RPMI7951 (cell line): ENCODE data around the gene CAMTA1. TPM values are rescaled to one million over a fixed set of nuclear protein-coding genes. Genes with fewer than 3 reads are reported as not detected.
"Not testable (repeated sequence)": the region's sequence is repeated elsewhere in the genome, so short reads cannot be mapped to it uniquely, and the experiment has no call there.

Source experiments
- DNase-seq: peaks from one replicate; pipeline ENCODE4 v3.0.0-alpha.2; 2012; ENCODE audit warnings: low read depth
- total RNA-seq: library from RNA; depleted of rRNA; stranded (reverse); fragments of >200 nt; shearing (Covaris generic); gene quantifications from 2 replicates; pipeline ENCODE4 v1.2.3, GENCODE V29; 2014

Gene CAMTA1
- total RNA-seq, 1 experiment from 2014 or later = 91.0 TPM

- not testable (repeated sequence) for DNase-seq
Observed at GRCh38 chr1:6810146-6810734, 25.0 kb downstream of the CAMTA1 start.

- DNase-seq = no peak
Observed at GRCh38 chr1:6811583-6811982, 26.3 kb downstream of the CAMTA1 start.

GRCh38 chr1:6813165-6813564 lies 27.9 kb downstream of the CAMTA1 start:
- no peak for DNase-seq

DNA sequence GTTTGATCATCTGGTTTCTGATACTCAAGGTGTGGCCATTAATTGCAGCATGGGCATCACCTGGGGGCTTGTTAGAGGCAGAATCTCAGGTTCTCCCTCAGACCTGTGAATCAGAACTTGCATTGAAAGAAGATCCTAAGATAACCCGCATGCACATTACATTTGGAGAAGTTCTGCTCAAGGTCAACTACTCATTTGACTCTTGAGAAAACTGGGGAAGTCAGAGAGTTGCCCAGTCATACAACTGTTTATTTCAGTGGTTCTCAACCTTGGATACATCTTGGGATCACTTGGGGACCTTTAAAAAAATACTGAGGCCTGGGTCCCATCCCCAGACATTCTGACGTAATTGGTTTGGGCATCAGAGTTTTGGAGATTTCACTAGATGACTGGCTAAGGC lies 30.5 kb downstream of the CAMTA1 start:
- DNase-seq = no peak

GRCh38 chr1:6819246-6820040 lies 34.2 kb downstream of the CAMTA1 start:
- no peak for DNase-seq

DNA sequence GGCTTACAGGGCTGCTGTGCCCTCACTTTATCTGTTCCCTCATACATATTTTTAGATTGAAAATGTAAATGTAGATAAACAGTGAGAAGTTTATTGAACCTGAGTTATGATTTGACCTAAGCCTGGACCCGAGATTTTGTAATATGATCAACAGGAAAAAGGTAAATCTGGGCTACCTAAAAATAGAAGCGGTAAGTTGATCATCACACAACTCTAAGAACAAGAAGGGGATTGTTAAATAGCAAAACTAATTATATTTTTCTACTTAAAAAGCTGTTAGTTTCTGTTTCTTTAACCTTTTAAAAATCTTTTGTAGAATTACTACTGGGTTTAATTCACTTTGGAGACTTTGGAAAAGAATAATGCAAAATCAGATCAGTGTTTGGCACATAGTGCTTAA lies 35.6 kb downstream of the CAMTA1 start:
- DNase-seq = no peak

GRCh38 chr1:6822530-6823359 lies 37.5 kb downstream of the CAMTA1 start:
- DNase-seq = no peak

GRCh38 chr1:6823793-6824192 lies 38.5 kb downstream of the CAMTA1 start:
- no peak for DNase-seq

GRCh38 chr1:6824665-6825368 lies 39.6 kb downstream of the CAMTA1 start:
- no peak for DNase-seq

DNA sequence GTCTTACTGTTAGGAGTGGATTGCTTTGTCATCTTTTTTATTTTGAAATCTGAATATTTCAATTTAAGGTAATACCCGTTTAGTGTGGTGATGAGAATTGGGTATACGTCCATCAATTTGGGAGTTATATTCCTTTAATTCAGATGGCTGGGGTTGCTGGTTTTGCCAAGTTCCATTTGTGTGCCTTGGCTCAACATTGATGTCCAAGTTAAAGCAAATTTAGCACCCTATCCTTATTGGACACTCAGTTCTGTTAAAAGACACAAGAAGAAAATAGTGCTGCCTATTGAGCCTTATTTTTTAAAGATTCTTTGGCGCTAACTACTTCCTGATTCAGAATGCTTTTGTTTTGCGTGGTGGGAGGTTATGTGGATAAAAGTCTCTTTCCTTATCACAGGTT lies 40.6 kb downstream of the CAMTA1 start:
- DNase-seq = no peak

GRCh38 chr1:6827079-6827478 lies 41.8 kb downstream of the CAMTA1 start:
- DNase-seq = no peak

GRCh38 chr1:6827630-6828165 lies 42.4 kb downstream of the CAMTA1 start:
- no peak for DNase-seq

GRCh38 chr1:6831366-6831765 lies 46.1 kb downstream of the CAMTA1 start:
- DNase-seq = no peak

- DNase-seq = not testable (repeated sequence)
Observed at GRCh38 chr1:6832006-6832405, 46.8 kb downstream of the CAMTA1 start.

- DNase-seq = no peak
Observed at GRCh38 chr1:6832531-6833188, 47.4 kb downstream of the CAMTA1 start.

DNA sequence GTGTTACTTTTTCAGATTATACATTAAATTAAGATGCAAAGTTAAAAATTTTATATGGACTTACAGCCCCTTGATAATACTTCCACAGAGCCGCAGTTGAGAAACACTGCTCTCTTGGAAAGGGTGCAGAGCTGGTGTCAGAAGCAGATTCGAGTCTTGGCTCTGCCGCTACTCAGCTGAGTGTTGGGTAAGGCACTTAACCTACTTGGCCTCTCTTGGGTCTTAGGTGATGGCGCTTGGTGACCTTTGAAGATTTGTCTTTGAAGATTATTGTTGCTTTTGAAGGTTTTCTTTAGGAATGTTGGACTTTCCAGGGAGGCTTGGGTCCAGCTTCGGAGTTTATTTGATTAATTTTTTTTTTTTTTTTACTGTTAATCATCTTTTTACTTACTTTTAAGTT lies 48.5 kb downstream of the CAMTA1 start:
- DNase-seq = no peak

GRCh38 chr1:6834366-6834765 lies 49.1 kb downstream of the CAMTA1 start:
- no peak for DNase-seq

DNA sequence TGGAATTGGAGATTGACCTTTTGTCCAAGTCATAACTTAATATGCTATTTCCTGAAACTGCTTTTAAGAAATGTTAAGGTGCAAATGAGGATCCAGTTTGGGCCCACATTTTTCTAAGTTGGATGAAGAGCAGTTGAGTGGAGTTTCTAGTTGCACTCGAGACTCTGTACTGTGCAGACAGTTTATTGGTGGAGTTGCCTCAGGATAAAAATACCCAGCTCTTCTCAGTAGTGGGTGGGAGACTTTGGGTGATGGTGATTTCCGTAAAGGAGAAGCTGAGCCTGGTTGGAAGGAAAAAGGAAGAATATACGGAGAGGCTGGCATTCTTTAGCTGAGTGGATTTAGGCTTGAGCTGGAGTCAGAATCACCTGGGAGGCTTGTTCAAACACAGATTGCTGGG lies 49.9 kb downstream of the CAMTA1 start:
- DNase-seq = no peak

DNA sequence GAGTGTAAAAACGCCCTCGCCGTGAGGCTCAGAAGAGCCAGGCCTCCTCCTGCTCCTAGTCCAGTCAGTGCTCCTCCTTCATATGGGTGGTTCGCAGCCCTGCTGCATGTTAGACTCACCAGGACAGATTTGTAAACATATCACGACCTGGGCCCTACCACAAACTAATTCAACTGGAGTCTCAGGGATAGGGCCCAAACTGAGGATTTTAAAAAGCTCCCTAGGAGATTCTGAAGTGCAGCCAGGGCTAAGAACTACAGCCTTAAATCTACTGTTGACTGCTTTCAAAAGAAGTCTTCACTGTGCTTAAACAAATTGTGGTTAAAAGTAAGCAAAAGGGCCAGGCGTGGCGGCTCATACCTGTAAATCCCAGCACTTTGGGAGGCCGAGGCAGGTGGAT lies 57.0 kb downstream of the CAMTA1 start:
- DNase-seq = no peak

GRCh38 chr1:6845786-6846185 lies 60.5 kb downstream of the CAMTA1 start:
- not testable (repeated sequence) for DNase-seq

DNA sequence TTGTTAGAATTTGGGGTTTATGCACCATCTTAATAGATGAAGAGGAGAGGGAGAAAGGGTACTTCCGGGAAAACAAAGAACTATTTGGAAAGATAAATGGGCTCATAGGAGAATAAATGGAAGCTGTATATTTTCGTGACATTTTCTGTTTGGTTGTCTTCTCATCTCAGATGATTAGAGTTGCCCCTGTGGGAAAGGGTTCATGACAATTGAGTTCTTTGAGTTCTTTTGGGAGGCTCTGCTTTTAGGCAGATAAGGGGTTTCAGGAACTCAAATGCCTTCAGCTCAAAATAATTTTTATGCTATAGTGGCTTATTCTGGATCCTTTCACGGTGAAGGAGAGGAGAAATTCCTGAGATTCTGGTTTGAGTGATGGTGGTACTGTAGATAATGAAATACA lies 63.6 kb downstream of the CAMTA1 start:
- DNase-seq = no peak
